ENCODE measurements around the gene TNS3.

Gene TNS3

GRCh38 chr7:47580811-47581331 lies 1.0 kb downstream of the TNS3 start:
- no peak for DNase-seq

DNA sequence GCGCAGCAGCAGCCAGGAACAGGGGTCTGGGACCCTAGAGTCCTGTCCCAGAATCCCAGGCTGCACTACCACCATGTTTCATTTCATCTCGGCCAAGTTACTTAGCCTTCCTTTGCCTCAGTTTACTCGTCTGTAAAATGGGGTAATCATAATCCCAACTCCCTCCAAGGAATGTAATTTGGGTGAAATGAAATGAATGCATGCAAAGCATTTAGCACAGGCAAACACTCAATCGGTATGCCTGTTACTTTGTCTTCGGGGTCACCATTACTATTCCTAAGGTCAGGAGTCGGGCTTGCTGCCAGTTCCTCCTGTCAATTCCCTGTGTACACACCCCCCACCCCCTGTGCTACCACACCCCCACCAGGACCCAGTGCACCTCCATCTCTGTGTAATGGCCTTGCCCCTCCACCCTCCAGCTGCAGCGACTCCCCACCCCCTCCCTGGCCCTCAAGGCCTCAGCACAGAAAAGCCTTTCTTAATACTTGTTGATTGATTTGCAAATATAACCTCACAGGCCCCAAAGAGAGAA lies 1.7 kb downstream of the TNS3 start:
- DNase-seq: no peak

DNA sequence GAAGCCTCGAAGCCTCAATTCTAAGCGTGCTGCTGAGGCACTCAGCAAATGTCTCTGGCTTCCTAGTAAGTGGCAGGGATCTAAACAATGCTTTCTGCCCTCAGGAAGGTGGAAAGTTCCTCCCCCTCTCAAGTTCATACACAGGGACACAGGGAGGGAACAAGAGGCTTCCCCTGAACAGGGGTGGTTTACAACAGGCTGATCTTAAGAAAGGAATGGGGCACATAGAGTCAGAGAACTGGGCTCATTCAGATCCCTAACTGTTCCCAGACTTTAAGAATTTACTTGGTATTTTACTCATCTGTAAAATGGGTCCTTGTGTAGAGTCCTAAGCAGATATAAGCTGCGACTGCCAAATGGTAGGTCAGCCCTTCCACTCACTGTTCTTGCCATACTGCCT lies 2.5 kb downstream of the TNS3 start:
- no peak for DNase-seq

- peak in 1 of 5 donors; percentile 18 for DNase-seq
Measured at GRCh38 chr7:47578579-47579270, 3.2 kb downstream of the TNS3 start.

DNA sequence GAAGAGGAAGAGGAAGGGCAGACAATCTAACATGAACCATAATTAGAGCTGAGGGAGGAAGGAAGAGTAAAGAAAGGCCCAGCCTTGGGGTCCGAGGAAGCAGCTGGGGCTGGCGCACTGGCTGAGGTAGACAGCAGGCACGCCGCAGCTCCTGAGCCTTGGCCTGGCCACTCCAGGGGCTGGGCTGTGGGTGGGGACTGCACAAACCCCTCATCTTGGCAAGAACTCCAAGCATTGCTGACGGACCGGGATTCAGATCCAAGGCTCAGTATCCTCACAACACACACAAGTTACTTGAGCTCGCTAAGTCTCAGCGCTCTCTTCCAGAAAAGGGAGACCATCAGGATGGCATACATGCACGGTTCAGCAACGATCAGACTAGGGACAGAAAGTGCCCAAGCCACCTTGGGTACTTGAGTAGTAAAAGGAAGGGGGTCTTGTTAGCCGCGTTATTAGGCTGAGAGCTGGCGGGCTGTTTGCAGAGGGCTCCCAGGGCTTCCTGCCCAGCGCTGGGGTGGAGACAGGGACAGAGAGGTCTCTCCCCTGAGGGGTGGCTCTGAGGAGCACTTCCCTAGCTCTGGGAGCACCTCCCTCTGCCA lies 4.5 kb downstream of the TNS3 start:
- no peak for DNase-seq

DNA sequence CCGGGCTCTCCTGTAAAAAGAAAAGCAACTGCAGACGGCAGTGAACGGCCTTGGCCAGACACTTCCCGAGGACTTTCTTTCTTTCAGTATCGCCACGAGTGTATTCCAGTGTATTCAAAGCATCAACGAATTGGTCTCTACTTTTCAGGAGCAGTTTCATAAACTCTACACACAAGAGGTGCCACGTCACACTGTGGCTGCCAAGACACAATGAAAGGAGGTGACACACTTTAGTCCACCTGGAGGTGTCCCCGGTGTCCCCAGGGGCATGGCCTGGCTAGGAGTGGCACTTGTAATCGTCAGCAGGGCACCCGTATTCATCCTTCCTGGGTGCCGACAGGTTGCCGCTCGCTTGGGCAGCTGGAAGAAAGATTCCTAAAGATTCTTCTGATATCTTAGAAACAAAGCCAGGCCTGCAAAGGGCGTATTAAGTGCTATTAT lies 5.0 kb downstream of the TNS3 start:
- DNase-seq: no peak

GRCh38 chr7:47576031-47576865 lies 5.7 kb downstream of the TNS3 start:
- no peak for DNase-seq

- DNase-seq: no peak
Measured at GRCh38 chr7:47574482-47575329, 7.2 kb downstream of the TNS3 start.

- no peak for DNase-seq
Measured at GRCh38 chr7:47573758-47574481, 8.0 kb downstream of the TNS3 start.

GRCh38 chr7:47572939-47573757 lies 8.8 kb downstream of the TNS3 start:
- no peak for DNase-seq

- DNase-seq: no peak
Measured at GRCh38 chr7:47572094-47572445, 9.8 kb downstream of the TNS3 start.

DNA sequence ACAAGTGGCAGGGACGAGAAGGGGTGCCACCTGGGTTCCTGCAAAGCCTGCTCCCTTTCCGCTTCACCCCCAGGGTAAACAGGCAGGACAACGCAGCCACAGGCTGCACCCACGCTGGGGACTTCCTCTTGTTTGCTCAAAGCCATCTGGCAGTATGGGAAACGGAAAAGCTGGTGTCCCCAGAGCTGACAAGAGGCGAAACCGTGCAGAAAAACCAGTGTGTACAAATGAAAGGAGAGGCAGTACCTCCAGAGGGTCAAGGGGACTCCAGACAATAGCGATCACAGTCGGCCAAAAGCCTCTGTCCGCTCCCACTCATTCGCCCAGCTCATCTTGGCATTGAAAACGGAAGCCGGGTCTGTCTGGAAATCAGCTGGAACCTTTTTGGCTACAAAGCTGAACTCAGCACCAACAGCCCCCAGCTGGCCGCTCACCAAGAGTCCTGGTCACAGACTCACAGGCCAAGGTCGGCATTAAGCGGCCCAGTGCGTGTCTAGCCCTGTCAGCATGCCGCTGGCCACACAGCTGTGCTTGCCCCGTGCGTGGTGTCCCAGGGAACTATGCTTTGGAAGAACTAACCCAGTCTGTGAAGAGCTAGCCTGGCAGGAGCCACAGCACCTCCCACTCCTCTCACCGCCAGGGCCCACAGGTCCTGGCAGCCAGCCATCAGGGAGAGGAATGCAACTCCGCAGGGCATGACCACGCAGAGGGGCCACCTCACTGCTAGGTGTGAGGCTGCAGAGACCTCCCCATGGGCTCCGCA lies 10.4 kb downstream of the TNS3 start:
- no peak for DNase-seq

DNA sequence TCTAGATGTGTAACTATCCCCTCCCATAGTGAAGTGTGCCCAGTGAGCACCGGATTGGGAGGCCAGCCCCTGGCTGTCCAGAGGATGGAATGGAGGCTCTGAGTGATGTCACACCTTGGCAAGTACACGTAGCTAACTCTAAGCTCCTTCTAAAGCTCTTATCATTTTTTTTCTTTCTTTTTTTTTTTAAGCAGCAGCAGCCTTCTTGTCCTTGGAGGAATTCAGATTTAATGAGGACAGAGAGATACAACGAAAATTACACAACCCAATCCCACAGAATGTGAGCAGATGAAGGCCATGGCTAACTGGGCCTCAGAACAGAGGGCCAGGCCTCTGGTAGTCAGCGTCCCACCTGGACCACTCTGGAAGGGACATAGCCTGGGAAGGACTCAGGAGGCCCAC lies 11.3 kb downstream of the TNS3 start:
- DNase-seq: no peak

DNA sequence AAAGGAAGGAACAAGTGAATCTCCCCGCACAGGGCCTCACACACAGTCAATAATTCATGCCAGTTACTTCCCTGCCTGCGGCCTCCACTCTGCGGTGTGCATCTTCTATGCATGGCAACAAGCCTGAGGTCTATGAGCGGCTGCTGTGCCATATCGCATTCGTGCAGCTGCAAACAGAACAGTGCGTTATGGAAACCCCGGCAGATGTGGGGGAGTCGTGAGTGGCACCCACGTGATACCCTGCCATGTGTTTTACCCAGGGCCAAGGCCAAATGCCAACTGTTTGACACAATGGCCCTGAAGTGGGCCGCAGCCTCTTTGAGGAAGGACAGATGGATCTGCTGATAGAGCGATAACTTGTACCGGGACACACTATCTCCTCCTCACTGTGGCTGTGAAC lies 13.4 kb downstream of the TNS3 start:
- DNase-seq: no peak

DNA sequence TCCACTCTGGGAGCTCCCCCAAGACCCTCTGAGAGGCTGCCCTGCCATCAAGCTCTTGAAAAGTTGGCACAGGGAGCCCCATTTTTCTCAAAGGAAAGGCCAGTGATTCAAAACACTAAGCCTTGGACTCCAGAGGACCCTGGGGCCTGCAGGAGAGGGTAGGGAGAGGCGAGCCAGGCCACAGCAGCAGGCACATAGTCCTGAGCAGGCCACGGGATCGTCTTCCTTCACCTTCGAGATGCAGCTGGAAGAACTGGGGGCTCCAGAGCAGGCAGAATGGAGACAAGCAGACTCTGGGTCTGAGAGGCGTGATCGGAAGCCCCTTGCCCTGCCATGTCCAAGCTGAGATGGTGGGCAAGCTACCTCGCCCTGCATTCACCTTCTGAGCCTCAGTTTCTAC lies 13.9 kb downstream of the TNS3 start:
- DNase-seq: no peak

- no peak for DNase-seq
Measured at GRCh38 chr7:47565640-47566250, 16.2 kb downstream of the TNS3 start.

- no peak for DNase-seq
Measured at GRCh38 chr7:47563521-47563920, 18.4 kb downstream of the TNS3 start.

DNA sequence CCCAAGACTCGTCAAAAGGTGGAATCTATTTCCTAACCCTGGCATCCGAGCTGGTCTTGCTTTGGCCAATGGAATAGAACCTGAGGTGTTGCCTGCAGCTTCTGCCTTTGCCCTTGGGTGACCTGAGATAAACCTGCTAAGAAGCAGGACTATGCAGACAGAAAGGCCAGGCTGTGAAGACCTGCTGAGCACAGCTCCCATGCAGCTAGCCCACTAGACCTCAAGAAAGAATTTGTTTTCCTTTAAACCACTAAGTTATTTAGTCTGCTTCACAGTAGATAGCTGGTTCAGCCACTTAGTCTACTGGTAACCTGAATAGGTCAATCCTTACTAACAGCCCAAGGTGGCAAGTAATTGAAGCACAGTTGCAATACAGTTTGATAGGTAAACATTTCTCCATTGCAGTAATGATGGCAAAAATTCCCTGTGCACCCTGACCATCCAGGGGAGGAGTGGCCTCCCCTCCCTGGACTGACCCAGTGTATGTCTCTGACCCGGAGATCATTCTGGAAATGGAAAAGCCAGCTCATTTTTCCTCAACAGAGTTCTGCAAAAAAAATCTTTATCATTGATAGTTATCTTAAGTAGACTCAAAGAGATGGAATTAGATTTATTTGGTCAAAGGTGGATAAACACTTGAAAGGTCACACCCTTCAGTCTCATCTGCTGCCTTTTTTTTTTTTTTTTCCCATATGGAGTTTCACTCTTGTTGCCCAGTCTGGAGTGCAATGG lies 20.0 kb downstream of the TNS3 start:
- DNase-seq: no peak

All from T-helper 1 cell (primary cell).